LNCaP clone FGC (cell line): ENCODE data around the gene GYG2.
"Not testable (repeated sequence)": the region's sequence is repeated elsewhere in the genome, so short reads cannot be mapped to it uniquely, and the experiment has no call there.

Experiments used
- DNase-seq: peaks from one replicate; pipeline ENCODE4 v3.0.0-alpha.2; 2011; ENCODE audit warnings: low read depth
- H3K4me3 ChIP-seq: 2 replicates; pipeline ENCODE4 v1.5.1; 2011; ENCODE audit warnings: mild to moderate bottlenecking, low read depth, low read length, control low read depth
- TF ChIP-seq, protein P1 (sequence below): IDR thresholded peaks from 2 replicates; pipeline ENCODE4 v1.5.1; 2012; ENCODE audit warnings: mild to moderate bottlenecking; ENCODE audit not compliant: control insufficient read depth, insufficient read depth; ENCODE audit errors: extremely low read depth

Gene GYG2

DNA sequence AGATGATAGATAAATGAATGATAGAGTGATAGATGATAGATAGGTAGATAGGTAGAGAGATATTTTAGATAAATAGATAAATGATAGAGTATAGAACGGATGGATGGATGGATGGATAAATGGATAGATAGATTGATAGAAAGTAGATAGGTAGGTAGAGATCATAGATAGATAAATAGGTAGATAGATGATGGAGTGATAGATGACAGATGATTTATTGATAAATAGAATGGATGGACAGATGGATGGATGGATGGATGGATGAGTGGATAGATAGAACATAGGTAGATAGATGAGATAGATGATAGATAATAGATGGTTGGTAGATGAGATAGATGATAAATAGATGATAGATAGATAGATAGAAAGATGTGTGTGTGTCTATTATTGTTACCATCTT lies 50.9 kb downstream of the GYG2 start:
- TF ChIP-seq, protein P1, sequence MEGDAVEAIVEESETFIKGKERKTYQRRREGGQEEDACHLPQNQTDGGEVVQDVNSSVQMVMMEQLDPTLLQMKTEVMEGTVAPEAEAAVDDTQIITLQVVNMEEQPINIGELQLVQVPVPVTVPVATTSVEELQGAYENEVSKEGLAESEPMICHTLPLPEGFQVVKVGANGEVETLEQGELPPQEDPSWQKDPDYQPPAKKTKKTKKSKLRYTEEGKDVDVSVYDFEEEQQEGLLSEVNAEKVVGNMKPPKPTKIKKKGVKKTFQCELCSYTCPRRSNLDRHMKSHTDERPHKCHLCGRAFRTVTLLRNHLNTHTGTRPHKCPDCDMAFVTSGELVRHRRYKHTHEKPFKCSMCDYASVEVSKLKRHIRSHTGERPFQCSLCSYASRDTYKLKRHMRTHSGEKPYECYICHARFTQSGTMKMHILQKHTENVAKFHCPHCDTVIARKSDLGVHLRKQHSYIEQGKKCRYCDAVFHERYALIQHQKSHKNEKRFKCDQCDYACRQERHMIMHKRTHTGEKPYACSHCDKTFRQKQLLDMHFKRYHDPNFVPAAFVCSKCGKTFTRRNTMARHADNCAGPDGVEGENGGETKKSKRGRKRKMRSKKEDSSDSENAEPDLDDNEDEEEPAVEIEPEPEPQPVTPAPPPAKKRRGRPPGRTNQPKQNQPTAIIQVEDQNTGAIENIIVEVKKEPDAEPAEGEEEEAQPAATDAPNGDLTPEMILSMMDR: no peak
- no peak for DNase-seq
- H3K4me3 ChIP-seq: no peak overlapping the region

GRCh38 chrX:2883770-2884169 lies 55.0 kb downstream of the GYG2 start:
- no peak for DNase-seq
- TF ChIP-seq, protein P1: no peak
- no peak overlapping the region for H3K4me3 ChIP-seq

- H3K4me3 ChIP-seq: no peak overlapping the region
- no peak for DNase-seq
- TF ChIP-seq, protein P1: no peak
Observed at GRCh38 chrX:2888309-2888708, 59.6 kb downstream of the GYG2 start.

- H3K4me3 ChIP-seq: no peak overlapping the region
- TF ChIP-seq, protein P1: no peak
- DNase-seq: no peak
Observed at GRCh38 chrX:2889045-2889605, 60.4 kb downstream of the GYG2 start.

DNA sequence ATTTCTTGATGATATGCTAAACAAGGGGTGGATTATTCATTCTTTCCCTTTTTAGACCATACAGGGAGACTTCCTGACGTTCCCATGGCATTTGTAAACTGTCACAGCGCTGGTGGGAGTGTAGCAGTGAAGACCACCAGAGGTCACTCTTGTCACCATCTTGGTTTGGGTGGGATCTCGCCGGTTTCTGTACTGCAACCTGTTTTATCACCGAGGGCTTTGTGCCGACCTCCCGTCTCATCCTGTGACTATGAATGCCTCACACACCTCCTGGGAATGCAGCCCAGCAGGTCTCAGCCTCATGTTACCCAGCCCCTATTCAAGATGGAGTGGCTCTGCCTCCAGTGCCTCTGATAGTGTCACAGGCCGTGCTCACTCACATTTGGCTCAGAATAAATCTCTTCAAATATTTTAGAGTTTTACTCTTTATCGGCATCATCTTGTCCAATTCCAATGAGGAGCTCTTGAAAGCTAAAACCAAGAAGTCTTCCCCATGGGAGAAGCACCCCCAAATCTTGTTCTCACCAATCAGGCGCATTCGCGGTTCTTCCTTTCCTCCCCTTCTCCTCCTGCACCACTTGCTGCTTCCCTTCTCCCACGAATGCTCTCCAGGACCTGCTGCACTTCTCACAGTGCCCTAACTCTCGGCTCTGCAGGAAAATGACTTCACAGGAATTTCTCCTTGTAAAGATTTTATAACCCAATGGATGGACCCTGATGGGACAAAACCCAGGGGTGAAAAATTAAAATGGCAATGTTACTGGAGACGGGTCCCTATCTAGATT lies 61.2 kb downstream of the GYG2 start:
- not testable (repeated sequence) for H3K4me3 ChIP-seq, DNase-seq

GRCh38 chrX:2890536-2891460 lies 62.1 kb downstream of the GYG2 start:
- not testable (repeated sequence) for H3K4me3 ChIP-seq, DNase-seq

DNA sequence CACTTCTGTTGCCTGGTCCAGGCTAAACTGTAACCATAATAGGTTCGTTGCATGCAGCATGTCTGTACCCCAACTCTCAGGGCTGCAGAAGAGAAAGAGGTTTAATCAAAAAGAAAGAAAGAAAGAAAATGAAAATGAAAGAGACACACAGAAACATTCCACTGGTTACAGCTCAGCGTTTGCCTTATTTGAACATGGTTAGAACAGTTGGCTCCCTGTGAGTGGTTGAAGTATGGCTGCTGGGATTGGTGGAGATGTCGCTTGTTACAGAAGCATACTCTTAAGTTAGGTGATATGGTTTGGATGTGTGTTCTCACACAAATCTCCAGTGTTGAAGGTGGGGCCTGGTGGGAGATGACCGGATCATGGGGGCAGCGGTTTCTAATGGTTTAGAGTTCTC lies 64.1 kb downstream of the GYG2 start:
- DNase-seq: no peak
- H3K4me3 ChIP-seq: no peak overlapping the region

More for the DNA sequence above, 64.1 kb downstream of the GYG2 start:
- TF ChIP-seq, protein P1: no peak
